HepG2 (cell line): ENCODE measurements around the gene PLXNA4. TPM values are rescaled to one million over a fixed set of nuclear protein-coding genes. Genes with fewer than 3 reads are reported as not detected.

Source experiments
- ATAC-seq: fragments of 200-7000 bp; cut with Tn5 transposase; 3 replicates; pipeline ENCODE4 v1.9.1; 2020; ENCODE audit warnings: mild to moderate bottlenecking, moderate library complexity
- BruUV-seq: library from RNA; stranded (reverse); fragments of 400-500 nt; replicated peaks from 2 replicates; lab custom pipeline; 2021; lab: Mats Ljungman, UMichigan
- CTCF ChIA-PET: fragments of 300-600 bp; formaldehyde crosslinking; extraction: SDS; loops from one replicate; lab custom pipeline; 2021; ENCODE audit warnings: low total read pairs, inconsistent platforms, low intra/inter-chr PET ratio; lab: Yijun Ruan, JAX
- POLR2A ChIA-PET: fragments of 350-600 bp; sonication (Branson Sonifier 250); formaldehyde crosslinking; loops from one replicate; lab custom pipeline; 2020; ENCODE audit warnings: antibody characterized with exemption, inconsistent platforms; lab: Yijun Ruan, JAX
- DNase-seq: peaks from one replicate; pipeline ENCODE4 v3.0.0-alpha.2; 2015; ENCODE audit warnings: low spot score
- FAIRE-seq: peaks from 3 replicates; lab custom pipeline; 2011; peaks lifted over from hg19 to GRCh38; lab: Jason Lieb, UNC
- H2AFZ ChIP-seq: one replicate; pipeline ENCODE4 v1.6.1; 2011; ENCODE audit warnings: low read length, inconsistent platforms
- H3K27ac ChIP-seq: fragments of 300-600 bp; 3 replicates; pipeline ENCODE4 v1.8.0; 2011; ENCODE audit warnings: mixed run types, mild to moderate bottlenecking, mixed read lengths, low read length, inconsistent platforms; ENCODE audit not compliant: insufficient read depth; ENCODE audit errors: extremely low read length
- H3K27me3 ChIP-seq, 2 experiments: fragments of 200-600 bp in 1 of 2; 2 replicates in 1 of 2; 3 replicates in 1 of 2; pipeline versions ENCODE4 v1.6.0 to v1.8.0; 2011; ENCODE audit warnings: low read length in 2 of 2, mild to moderate bottlenecking in 2 of 2, moderate library complexity in 2 of 2, inconsistent platforms in 1 of 2; ENCODE audit not compliant: insufficient read depth in 2 of 2, control insufficient read depth in 1 of 2
- H3K36me3 ChIP-seq, 2 experiments: fragments of 200-600 bp in 1 of 2; replicated peaks in 1 of 2; 2 replicates in 1 of 2; 3 replicates in 1 of 2; pipeline versions ENCODE4 v1.5.1 to v1.8.0; 2011; ENCODE audit warnings: low read length in 2 of 2, inconsistent platforms in 1 of 2; ENCODE audit not compliant: insufficient read depth in 2 of 2, control insufficient read depth in 1 of 2
- H3K4me1 ChIP-seq: 2 replicates; pipeline ENCODE4 v1.5.1; 2012; ENCODE audit warnings: low read length, inconsistent platforms; ENCODE audit not compliant: insufficient read depth
- H3K4me2 ChIP-seq: 2 replicates; pipeline ENCODE4 v1.6.0; 2011; ENCODE audit warnings: low read depth, low read length, inconsistent platforms
- H3K4me3 ChIP-seq, 3 experiments: fragments of 200-600 bp in 1 of 3; sonication (generic), shearing (Covaris generic) in 1 of 3; replicated peaks in 1 of 3; 2 replicates each; pipeline ENCODE4 v1.5.1; 2011 to 2016; ENCODE audit warnings: low read length in 3 of 3, inconsistent platforms in 2 of 3, low read depth in 2 of 3, mild to moderate bottlenecking in 2 of 3, control low read depth in 1 of 3, mixed read lengths in 1 of 3; ENCODE audit not compliant: insufficient read depth in 1 of 3
- H3K79me2 ChIP-seq: one replicate; pipeline ENCODE4 v1.6.1; 2011; ENCODE audit warnings: low read length, inconsistent platforms; ENCODE audit not compliant: insufficient read depth
- H3K9ac ChIP-seq: 2 replicates; pipeline ENCODE4 v1.6.0; 2011; ENCODE audit warnings: mild to moderate bottlenecking, low read depth, low read length, inconsistent platforms; ENCODE audit not compliant: insufficient read depth
- H3K9me3 ChIP-seq: 2 replicates; pipeline ENCODE4 v1.5.1; 2012; ENCODE audit warnings: mild to moderate bottlenecking, low read length
- H4K20me1 ChIP-seq: 2 replicates; pipeline ENCODE4 v1.6.0; 2011; ENCODE audit warnings: inconsistent platforms, mild to moderate bottlenecking, low read length, moderate library complexity; ENCODE audit not compliant: insufficient read depth
- BRD4 ChIP-seq: sonication (generic); formaldehyde crosslinking; IDR thresholded peaks from 2 replicates; pipeline ENCODE4 v1.4.0; 2020; ENCODE audit warnings: missing genetic modification reagents
- MTA3 ChIP-seq: sonication (generic); formaldehyde crosslinking; IDR thresholded peaks from 2 replicates; pipeline ENCODE4 v1.4.0; 2020; ENCODE audit warnings: missing genetic modification reagents
- SALL1 ChIP-seq: sonication (generic); formaldehyde crosslinking; IDR thresholded peaks from 2 replicates; pipeline ENCODE4 v1.8.0; 2022; ENCODE audit warnings: mild to moderate bottlenecking, missing genetic modification reagents
- TBL1XR1 ChIP-seq: fragments of 150-350 bp; IDR thresholded peaks from 2 replicates; pipeline ENCODE4 v1.6.1; 2014; ENCODE audit warnings: borderline replicate concordance, low read length; ENCODE audit not compliant: partially characterized antibody
- ZIK1 ChIP-seq: sonication (generic); formaldehyde crosslinking; IDR thresholded peaks from 2 replicates; pipeline ENCODE4 v1.5.0; 2020; ENCODE audit warnings: mild to moderate bottlenecking, low read depth, missing genetic modification reagents, borderline replicate concordance
- ZMYM4 ChIP-seq: sonication (generic); formaldehyde crosslinking; IDR thresholded peaks from 2 replicates; pipeline ENCODE4 v1.8.1; 2023; ENCODE audit warnings: mild to moderate bottlenecking, missing genetic modification reagents
- ZNF225 ChIP-seq: sonication (generic); formaldehyde crosslinking; IDR thresholded peaks from 2 replicates; pipeline ENCODE4 v1.4.0; 2020; ENCODE audit warnings: mild to moderate bottlenecking, missing genetic modification reagents
- ZNF761 ChIP-seq: sonication (generic); formaldehyde crosslinking; conservative IDR thresholded peaks from 2 replicates; pipeline ENCODE4 v1.4.0; 2020; ENCODE audit warnings: mild to moderate bottlenecking, missing genetic modification reagents
- ZNF772 ChIP-seq: sonication (generic); formaldehyde crosslinking; IDR thresholded peaks from 2 replicates; pipeline ENCODE4 v1.5.0; 2020; ENCODE audit warnings: mild to moderate bottlenecking, missing genetic modification reagents
- WGBS: methylation state at CpG from one replicate; pipeline ENCODE4 v1.1.6; 2017; ENCODE audit warnings: low lambda C conversion rate; 5-methylcytosine and 5-hydroxymethylcytosine counted together
- in situ Hi-C: cut with HindIII; loops from 2 replicates; pipeline ENCODE4 v1.10.0; 2017; ENCODE audit warnings: low pct_unique_long_range_greater_than_20kb; ENCODE audit not compliant: extremely low pct_ligation_motif_present
- intact Hi-C: fragments of 100-400 bp; cut with micrococcal nuclease; formaldehyde crosslinking; loops from one replicate; pipeline ENCODE4 v1.10.0; 2022; ENCODE audit not compliant: unreplicated experiment
- polyA plus RNA-seq, 8 experiments: library from polyadenylated mRNA; depleted of rRNA in 3 of 8; stranded (reverse) in 7 of 8; unstranded in 1 of 8; fragments of >200 nt; fragmentation: Illumina TruSeq in 4 of 8; extraction: Trizol in 4 of 8; gene quantifications; 2 replicates each; pipeline versions ENCODE4 v1.2.1 to v1.2.3, GENCODE V29; 2011 to 2016; ENCODE audit warnings: low read depth in 4 of 8, missing spikeins in 1 of 8, mixed read lengths in 1 of 8; ENCODE audit not compliant: insufficient read depth in 1 of 8
- total RNA-seq, 5 experiments: library from RNA; depleted of rRNA; stranded (reverse); fragments of >200 nt; fragmentation: Illumina TruSeq; extraction: Trizol; gene quantifications; 2 replicates each; pipeline ENCODE4 v1.2.3, GENCODE V29; 2016; ENCODE audit warnings: low read depth in 1 of 5
- TF ChIP-seq, protein P1 (sequence below): sonication (generic); formaldehyde crosslinking; IDR thresholded peaks from 2 replicates; pipeline ENCODE4 v1.4.0; 2020; ENCODE audit warnings: missing genetic modification reagents, borderline replicate concordance

Gene PLXNA4
- total and polyA plus RNA-seq, 2 of the 13 experiments (the other 11 are each of a cell fraction or from before 2014, with no cell fraction given) = 0.01 to 0.04 TPM

GRCh38 chr7:132464740-132465139 lies 111.5 kb downstream of the PLXNA4 start:
- Histone ChIP-seq H3K79me2 (no peaks in the 10 kb centered on the region), H4K20me1 (no peaks in the 10 kb centered on the region), H3K27ac (no peak overlapping the region), H3K9ac (no peak overlapping the region), H3K4me1 (no peaks in the 10 kb centered on the region), H3K9me3 (no peaks in the 10 kb centered on the region), H3K4me2 (no peak overlapping the region), H3K36me3 (no peaks in the 10 kb centered on the region), H3K4me3 (no peak overlapping the region), H2AFZ (no peak overlapping the region), H3K27me3 (peaks cover 1 to 15% of the 10 kb centered on the region in 2 experiments; a peak in 1 of 5 replicates)
- TF ChIP-seq ZNF761 (CRISPR knock-in tag) (no peak), ZNF225 (CRISPR knock-in tag) (no peak), MTA3 (CRISPR knock-in tag) (no peak), TBL1XR1 (no peak), ZIK1 (CRISPR knock-in tag) (no peak), BRD4 (CRISPR knock-in tag) (no peak), ZMYM4 (CRISPR knock-in tag) (no peak), SALL1 (CRISPR knock-in tag) (no peak), ZNF772 (CRISPR knock-in tag) (no peak)
- TF ChIP-seq, protein P1, sequence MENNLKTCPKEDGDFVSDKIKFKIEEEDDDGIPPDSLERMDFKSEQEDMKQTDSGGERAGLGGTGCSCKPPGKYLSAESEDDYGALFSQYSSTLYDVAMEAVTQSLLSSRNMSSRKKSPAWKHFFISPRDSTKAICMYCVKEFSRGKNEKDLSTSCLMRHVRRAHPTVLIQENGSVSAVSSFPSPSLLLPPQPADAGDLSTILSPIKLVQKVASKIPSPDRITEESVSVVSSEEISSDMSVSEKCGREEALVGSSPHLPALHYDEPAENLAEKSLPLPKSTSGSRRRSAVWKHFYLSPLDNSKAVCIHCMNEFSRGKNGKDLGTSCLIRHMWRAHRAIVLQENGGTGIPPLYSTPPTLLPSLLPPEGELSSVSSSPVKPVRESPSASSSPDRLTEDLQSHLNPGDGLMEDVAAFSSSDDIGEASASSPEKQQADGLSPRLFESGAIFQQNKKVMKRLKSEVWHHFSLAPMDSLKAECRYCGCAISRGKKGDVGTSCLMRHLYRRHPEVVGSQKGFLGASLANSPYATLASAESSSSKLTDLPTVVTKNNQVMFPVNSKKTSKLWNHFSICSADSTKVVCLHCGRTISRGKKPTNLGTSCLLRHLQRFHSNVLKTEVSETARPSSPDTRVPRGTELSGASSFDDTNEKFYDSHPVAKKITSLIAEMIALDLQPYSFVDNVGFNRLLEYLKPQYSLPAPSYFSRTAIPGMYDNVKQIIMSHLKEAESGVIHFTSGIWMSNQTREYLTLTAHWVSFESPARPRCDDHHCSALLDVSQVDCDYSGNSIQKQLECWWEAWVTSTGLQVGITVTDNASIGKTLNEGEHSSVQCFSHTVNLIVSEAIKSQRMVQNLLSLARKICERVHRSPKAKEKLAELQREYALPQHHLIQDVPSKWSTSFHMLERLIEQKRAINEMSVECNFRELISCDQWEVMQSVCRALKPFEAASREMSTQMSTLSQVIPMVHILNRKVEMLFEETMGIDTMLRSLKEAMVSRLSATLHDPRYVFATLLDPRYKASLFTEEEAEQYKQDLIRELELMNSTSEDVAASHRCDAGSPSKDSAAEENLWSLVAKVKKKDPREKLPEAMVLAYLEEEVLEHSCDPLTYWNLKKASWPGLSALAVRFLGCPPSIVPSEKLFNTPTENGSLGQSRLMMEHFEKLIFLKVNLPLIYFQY (CRISPR knock-in tag) = no peak
- no TSS peak for BruUV-seq
- in situ Hi-C loops (no loop called here), intact Hi-C loops (no loop called here)
- DNase-seq (no peak), ATAC-seq (no peak), FAIRE-seq (no peak)
- POLR2A ChIA-PET = no interaction called here
- CTCF ChIA-PET = no interaction called here
- 13% methylated on average over 3 of the region's 4 CpGs for WGBS
